ENCODE measurements around the gene BNIP1. TPM values are rescaled to one million over a fixed set of nuclear protein-coding genes. Genes with fewer than 3 reads are reported as not detected.

The BNIP1 gene
- total RNA-seq, 1 donor: 14.5 TPM

DNA sequence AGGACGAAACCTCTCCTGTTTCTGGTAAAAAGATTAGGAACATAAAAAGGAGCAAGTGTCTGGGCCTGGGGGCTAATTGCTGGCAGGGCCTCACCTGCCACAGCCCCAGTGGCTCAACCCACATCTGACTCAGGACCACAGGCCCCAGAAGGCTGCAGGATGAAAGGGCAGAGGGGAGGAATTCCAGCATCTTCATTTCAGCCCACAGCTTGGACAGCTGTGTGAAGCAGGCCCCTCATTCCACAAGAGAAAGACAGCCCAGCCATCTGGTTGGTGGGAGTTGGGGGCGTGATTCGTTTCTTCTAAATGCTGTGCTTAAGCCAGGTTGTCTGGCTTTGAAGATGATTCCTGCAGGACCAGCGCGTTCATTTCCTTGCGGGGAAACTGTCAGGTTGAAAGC is 61.6 kb downstream of the BNIP1 start:
- Histone ChIP-seq H3K27me3 (ENCODE audit: insufficient read depth, low read length) (peaks cover 46% of the 10 kb centered on the region), H4K20me1 (ENCODE audit: insufficient read depth, low read length) (no peaks in the 10 kb centered on the region), H3K79me2 (ENCODE audit: insufficient read depth, low read length) (no peaks in the 10 kb centered on the region), H3K36me3 (ENCODE audit: insufficient read depth, low read length) (no peaks in the 10 kb centered on the region), H3K9me3 (ENCODE audit: low read depth, low read length) (no peaks in the 10 kb centered on the region), H3K4me2 (ENCODE audit: insufficient read depth, low read length) (no peak overlapping the region), H2AFZ (ENCODE audit: low read length) (no peak overlapping the region), H3K27ac (ENCODE audit: low read depth, low read length) (no peak overlapping the region), H3K4me1 (ENCODE audit: insufficient read depth, low read length) (peaks cover 8% of the 10 kb centered on the region), H3K4me3 (ENCODE audit: insufficient read depth, low read length) (no peak overlapping the region)
- no peak for TF ChIP-seq CTCF (IDR thresholded peaks at IDR 0.05; ENCODE audit: extremely low read depth, low read depth, low read length)
- no peak for DNase-seq (ENCODE audit: insufficient read length, low spot score, missing footprints)

- Histone ChIP-seq H3K9me3 (ENCODE audit: low read depth, low read length) (no peaks in the 10 kb centered on the region), H3K27ac (ENCODE audit: low read depth, low read length) (no peak overlapping the region), H3K36me3 (ENCODE audit: insufficient read depth, low read length) (no peaks in the 10 kb centered on the region), H4K20me1 (ENCODE audit: insufficient read depth, low read length) (no peaks in the 10 kb centered on the region), H3K4me2 (ENCODE audit: insufficient read depth, low read length) (no peak overlapping the region), H3K27me3 (ENCODE audit: insufficient read depth, low read length) (peaks cover 42% of the 10 kb centered on the region), H3K4me1 (ENCODE audit: insufficient read depth, low read length) (no peaks in the 10 kb centered on the region), H3K79me2 (ENCODE audit: insufficient read depth, low read length) (no peaks in the 10 kb centered on the region), H2AFZ (ENCODE audit: low read length) (no peak overlapping the region), H3K4me3 (ENCODE audit: insufficient read depth, low read length) (no peak overlapping the region)
- no peak for DNase-seq (ENCODE audit: insufficient read length, low spot score, missing footprints)
- no peak for TF ChIP-seq CTCF (IDR thresholded peaks at IDR 0.05; ENCODE audit: extremely low read depth, low read depth, low read length)
These were observed 64.0 kb downstream of the BNIP1 start for GRCh38 chr5:173208296-173208695.

GRCh38 chr5:173210877-173211276 is 66.5 kb downstream of the BNIP1 start:
- no peak overlapping the region for H3K27ac ChIP-seq (ENCODE audit: low read depth, low read length)
- H3K9me3 ChIP-seq (ENCODE audit: low read depth, low read length): no peaks in the 10 kb centered on the region
- H3K4me3 ChIP-seq (ENCODE audit: insufficient read depth, low read length): no peak overlapping the region
- no peak for TF ChIP-seq CTCF (IDR thresholded peaks at IDR 0.05; ENCODE audit: extremely low read depth, low read depth, low read length)
- H3K4me1 ChIP-seq (ENCODE audit: insufficient read depth, low read length): no peaks in the 10 kb centered on the region
- H3K4me2 ChIP-seq (ENCODE audit: insufficient read depth, low read length): no peak overlapping the region
- H3K36me3 ChIP-seq (ENCODE audit: insufficient read depth, low read length): no peaks in the 10 kb centered on the region
- H4K20me1 ChIP-seq (ENCODE audit: insufficient read depth, low read length): no peaks in the 10 kb centered on the region
- DNase-seq (ENCODE audit: insufficient read length, low spot score, missing footprints): no peak
- H3K79me2 ChIP-seq (ENCODE audit: insufficient read depth, low read length): no peaks in the 10 kb centered on the region
- peaks cover 41% of the 10 kb centered on the region for H3K27me3 ChIP-seq (ENCODE audit: insufficient read depth, low read length)
- H2AFZ ChIP-seq (ENCODE audit: low read length): no peak overlapping the region

GRCh38 chr5:173211284-173211683 is 67.0 kb downstream of the BNIP1 start:
- H3K4me2 ChIP-seq (ENCODE audit: insufficient read depth, low read length): no peak overlapping the region
- H3K27me3 ChIP-seq (ENCODE audit: insufficient read depth, low read length): peaks cover 37% of the 10 kb centered on the region
- no peak overlapping the region for H3K27ac ChIP-seq (ENCODE audit: low read depth, low read length)
- no peak overlapping the region for H2AFZ ChIP-seq (ENCODE audit: low read length)
- H4K20me1 ChIP-seq (ENCODE audit: insufficient read depth, low read length): no peaks in the 10 kb centered on the region
- H3K79me2 ChIP-seq (ENCODE audit: insufficient read depth, low read length): no peaks in the 10 kb centered on the region
- TF ChIP-seq CTCF (IDR thresholded peaks at IDR 0.05; ENCODE audit: extremely low read depth, low read depth, low read length): no peak
- H3K4me3 ChIP-seq (ENCODE audit: insufficient read depth, low read length): no peak overlapping the region
- H3K36me3 ChIP-seq (ENCODE audit: insufficient read depth, low read length): no peaks in the 10 kb centered on the region
- H3K9me3 ChIP-seq (ENCODE audit: low read depth, low read length): no peaks in the 10 kb centered on the region
- no peaks in the 10 kb centered on the region for H3K4me1 ChIP-seq (ENCODE audit: insufficient read depth, low read length)
- no peak for DNase-seq (ENCODE audit: insufficient read length, low spot score, missing footprints)

Data from osteoblast (primary cell).